ENCODE data around the gene PACRG.

Gene PACRG

DNA sequence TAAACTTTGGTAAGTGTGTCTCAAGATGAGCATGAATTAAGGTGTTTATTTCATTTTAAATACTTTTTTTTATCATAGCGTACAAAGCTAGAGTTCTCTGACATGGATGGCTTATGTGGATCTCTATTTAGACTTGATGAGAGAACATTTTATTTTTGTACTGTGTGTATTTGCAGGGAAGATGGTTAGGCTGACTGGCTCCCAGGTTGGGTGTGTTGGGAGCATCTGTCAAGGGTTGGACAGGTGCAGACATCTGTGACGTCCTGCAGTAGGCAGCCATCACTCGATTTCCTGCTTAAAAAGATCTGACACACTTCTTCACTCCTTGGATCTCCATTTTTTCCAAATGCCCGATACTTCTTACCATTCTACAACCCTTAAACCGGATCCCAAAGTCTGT is 464.8 kb downstream of the PACRG start:
- no peak for TF ChIP-seq GATA3 (IDR thresholded peaks at IDR 0.05; ENCODE audit: low read depth, low read length)
- no peak for TF ChIP-seq GATA2 (IDR thresholded peaks at IDR 0.05; ENCODE audit: low read depth, low read length)

DNA sequence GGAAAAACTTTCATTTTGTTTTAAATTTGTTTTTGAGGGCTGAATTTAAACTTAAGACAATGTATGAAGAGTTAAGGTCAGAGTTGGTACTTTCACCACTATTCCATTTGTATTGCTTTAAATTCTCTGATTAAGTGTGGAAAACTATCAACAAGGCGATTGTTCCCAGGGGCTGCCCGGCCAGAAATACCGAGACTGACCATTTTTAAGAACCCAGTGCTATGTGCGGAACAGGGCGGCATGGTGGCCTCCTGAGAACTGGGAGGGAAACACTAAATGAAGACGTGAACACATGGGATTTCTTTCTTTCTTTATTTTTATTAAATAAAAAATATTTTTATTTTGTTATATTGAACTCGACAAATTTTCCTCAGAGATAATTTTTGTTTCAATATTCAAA is 465.6 kb downstream of the PACRG start:
- TF ChIP-seq GATA2 (IDR thresholded peaks at IDR 0.05; ENCODE audit: low read depth, low read length) (no peak), GATA3 (IDR thresholded peaks at IDR 0.05; ENCODE audit: low read depth, low read length) (no peak)

DNA sequence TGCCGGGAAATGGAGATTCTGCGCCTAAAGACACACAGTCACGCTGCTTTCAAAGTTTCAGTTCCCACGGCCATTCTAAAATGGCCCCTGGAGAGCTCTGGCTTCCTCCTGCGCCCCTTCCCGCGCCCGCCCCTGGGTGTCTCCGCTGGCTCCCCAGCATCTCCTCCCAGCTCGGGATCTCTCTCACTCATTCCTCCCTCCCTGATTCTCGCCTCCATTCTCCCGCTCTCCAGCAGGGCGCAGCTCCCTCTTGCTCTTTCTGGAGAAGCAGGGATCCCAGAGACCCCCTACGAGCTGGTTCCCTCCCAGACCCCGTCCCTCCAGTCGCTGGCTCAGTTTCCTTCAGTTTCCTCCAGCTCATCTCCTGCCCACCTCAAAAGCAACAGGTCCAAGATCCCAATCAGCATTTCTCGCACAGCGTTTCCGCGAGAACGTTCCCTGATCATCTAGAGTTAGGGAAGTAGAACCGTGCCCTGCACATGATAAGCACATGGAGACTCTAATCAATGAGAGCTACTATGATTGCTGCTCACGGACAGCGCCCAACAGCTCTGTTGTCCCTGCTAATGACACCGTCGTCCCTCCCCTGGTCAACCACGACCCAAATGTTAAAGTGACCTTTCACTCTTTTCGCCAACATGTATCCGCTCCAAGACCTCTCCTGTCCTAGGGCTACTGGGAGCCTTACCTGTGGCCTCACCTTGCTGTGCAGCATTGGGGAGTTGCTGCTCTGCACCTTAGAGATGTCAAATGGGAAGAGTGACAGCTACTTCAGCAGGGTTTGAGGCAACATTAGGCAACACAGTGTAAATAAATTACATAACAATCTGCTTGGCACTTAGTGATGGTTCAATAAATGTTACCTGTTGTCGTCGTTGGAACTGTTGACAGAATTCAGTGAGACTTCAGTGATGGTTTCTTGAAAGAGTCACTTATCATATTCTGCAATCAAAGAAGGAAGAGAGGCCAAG is 468.2 kb downstream of the PACRG start:
- TF ChIP-seq GATA3 (IDR thresholded peaks at IDR 0.05; ENCODE audit: low read depth, low read length): no peak
- no peak for TF ChIP-seq GATA2 (IDR thresholded peaks at IDR 0.05; ENCODE audit: low read depth, low read length)

DNA sequence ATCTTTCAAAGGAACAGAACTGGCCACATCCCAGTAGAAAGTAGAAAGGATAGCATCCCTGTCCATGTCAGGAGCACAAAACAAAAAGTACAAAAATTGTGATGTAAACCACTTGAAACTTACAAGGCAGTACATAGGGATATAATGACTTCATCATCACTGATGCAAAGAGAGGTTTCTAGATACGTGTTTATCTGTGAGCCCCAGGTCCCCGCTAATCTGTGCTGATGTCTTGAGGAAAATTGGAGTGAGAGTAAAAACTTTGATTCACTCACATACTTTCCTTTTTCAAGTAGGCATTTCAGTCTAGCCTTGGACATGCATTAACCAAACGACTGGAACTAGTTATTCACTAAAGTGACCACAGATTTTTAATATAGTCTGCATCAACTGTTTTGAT is 470.1 kb downstream of the PACRG start:
- TF ChIP-seq GATA3 (IDR thresholded peaks at IDR 0.05; ENCODE audit: low read depth, low read length): no peak
- TF ChIP-seq GATA2 (IDR thresholded peaks at IDR 0.05; ENCODE audit: low read depth, low read length): no peak

DNA sequence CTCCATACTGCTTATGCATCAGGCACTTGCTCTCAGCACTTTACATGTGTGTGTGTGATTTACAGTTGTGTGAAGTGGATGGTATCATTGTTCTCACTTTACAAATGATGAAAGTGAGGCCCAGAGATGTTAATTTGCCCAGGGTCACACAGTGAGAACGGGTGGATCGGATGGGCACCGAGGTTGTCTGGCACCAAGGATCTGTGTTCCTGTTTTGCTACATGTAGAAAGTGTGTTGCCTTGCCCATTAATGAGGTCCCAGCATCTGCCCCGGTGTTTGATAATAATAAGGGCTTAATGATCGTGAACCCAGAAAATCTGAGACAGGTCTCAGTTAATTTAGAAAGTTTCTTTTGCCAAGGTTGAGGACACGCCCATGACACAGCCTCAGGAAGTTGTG is 470.6 kb downstream of the PACRG start:
- TF ChIP-seq GATA3 (IDR thresholded peaks at IDR 0.05; ENCODE audit: low read depth, low read length) (no peak), GATA2 (IDR thresholded peaks at IDR 0.05; ENCODE audit: low read depth, low read length) (no peak)

DNA sequence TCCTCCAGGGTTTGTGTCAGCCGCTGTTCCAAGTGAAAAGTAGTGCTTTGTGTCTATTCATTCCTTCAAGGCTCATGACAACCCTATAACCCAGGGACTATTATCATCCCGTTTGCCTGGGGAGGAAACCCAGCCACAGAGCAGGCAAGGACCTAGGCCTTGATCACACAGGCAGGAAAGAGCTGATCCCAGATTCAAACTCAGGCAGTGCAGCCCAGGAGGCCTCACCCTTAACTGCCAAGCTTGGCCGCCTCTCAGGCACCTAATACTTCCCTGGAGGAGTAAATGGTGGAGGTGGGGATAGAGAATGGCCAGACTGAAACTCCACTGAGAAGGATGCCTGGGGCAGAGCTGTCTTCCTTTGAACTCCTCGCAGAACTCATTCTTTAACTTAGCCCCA is 471.6 kb downstream of the PACRG start:
- TF ChIP-seq GATA2 (IDR thresholded peaks at IDR 0.05; ENCODE audit: low read depth, low read length): no peak
- TF ChIP-seq GATA3 (IDR thresholded peaks at IDR 0.05; ENCODE audit: low read depth, low read length): no peak

DNA sequence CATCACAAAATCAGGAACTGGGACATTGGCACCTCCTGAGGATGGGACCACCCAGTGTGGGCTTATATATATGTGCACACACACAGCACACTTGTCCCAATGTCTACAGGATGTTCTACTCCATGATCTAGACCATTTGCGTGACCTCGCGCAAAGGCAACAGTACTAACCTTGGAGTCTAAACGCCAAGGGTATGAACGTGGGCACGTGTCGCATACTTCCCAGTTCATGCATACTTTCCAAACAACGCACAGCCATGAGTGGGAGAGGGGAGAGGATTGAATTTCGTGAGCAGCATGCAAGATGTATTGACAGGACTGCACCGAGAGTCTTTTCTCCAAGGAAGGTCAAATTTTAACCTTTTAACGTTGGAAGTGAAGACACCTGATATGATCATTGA is 472.5 kb downstream of the PACRG start:
- TF ChIP-seq GATA2 (IDR thresholded peaks at IDR 0.05; ENCODE audit: low read depth, low read length): no peak
- no peak for TF ChIP-seq GATA3 (IDR thresholded peaks at IDR 0.05; ENCODE audit: low read depth, low read length)

DNA sequence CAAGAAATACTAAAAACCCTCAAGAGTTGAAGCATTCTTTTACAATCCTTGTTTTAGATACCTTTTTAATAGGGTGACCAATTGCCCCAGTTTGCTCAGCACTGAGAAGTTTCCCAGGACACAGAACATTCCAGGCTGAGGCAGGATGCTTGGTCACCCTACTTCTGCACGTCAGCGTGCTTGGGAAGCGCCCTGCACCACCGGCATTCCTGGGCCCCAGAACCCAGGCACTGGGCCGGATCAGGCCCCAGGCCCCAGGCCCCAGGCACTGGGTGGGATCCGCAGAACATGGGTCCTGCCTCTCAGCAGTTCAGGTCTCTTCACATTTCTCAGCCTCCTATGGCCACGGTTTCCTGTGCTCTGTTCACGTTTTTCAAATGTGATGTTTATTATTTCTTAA is 472.9 kb downstream of the PACRG start:
- TF ChIP-seq GATA3 (IDR thresholded peaks at IDR 0.05; ENCODE audit: low read depth, low read length): no peak

DNA sequence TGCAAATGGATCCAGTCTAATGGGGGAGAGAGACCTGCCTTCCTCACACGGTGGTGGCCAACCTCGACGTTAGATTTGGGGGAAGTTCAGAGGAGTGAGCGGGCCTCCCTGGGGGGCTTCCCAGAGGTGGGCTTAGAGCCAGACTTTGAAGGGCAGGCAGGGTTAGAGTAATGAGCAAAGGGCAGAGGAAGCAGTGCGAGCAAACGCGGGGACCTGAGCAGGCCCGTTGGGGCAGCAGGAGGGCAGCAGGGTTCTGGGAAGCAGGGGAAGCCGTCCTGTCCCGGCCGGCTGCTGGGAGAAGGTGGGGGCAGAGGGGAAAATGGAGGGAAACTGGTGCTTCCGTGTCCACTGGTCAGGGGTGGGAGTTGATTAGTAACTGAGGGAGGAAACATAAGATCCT is 474.1 kb downstream of the PACRG start:
- TF ChIP-seq GATA3 (IDR thresholded peaks at IDR 0.05; ENCODE audit: low read depth, low read length) (no peak), GATA2 (IDR thresholded peaks at IDR 0.05; ENCODE audit: low read depth, low read length) (no peak)

DNA sequence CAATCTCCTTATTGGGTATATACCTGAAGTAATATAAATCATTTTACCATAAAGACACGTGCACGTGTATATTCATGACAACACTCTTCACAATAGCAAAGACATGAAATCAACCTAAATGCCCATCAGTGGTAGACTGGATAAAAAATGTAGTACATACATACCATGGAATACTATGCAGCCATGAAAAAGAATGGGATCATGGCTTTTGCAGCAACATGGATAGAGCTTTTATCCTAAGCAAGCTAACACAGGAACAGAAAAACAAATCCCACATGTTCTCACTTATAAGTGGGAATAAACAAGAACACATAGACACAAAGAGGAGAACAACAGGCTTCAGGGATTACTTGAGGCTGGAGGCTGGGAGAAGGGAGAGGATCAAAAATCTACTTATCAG is 478.4 kb downstream of the PACRG start:
- no peak for TF ChIP-seq GATA3 (IDR thresholded peaks at IDR 0.05; ENCODE audit: low read depth, low read length)
- TF ChIP-seq GATA2 (IDR thresholded peaks at IDR 0.05; ENCODE audit: low read depth, low read length): no peak

DNA sequence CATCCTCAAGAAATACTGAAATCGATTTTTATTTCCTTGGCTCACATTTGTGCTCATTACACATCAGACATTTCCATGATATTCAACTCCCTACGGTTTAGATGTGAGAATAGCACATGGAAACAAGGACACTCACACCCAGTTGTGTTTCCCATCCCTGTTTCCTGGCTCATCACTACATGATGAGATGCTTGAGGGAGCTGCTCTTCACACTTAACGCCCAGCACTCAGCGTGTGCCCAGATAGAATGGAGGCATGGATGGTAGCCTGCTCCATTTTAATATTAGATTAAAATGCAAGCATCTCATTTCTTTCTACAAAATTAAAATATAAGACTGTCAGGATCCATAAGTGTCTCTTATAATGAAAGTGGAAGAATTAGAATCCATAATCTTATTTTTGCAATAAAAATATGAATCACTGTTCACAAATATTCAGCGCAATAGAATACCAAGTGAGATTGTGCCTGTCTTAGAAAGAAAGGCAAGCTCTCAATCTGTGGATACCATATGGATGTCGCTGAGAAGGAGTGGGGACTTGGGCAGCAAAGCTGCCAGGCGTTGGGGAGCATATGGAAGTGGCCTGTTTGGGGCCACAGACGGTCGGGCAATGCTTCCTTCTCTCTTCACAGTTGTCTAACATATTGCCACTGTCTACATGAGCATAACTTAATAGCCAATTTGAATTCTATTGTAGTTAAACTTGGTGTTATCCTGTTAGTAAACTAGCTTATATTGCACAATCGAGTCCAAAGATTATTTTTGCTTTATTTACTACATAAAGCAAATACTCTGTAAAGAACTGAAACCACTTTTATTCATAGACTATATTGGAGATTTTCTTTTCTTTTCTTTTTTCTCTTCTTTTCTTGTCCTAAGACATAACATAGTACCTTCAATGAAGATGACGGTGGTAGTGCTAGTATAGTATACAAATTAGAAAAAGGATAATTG is 479.9 kb downstream of the PACRG start:
- no peak for TF ChIP-seq GATA2 (IDR thresholded peaks at IDR 0.05; ENCODE audit: low read depth, low read length)
- TF ChIP-seq GATA3 (IDR thresholded peaks at IDR 0.05; ENCODE audit: low read depth, low read length): no peak

DNA sequence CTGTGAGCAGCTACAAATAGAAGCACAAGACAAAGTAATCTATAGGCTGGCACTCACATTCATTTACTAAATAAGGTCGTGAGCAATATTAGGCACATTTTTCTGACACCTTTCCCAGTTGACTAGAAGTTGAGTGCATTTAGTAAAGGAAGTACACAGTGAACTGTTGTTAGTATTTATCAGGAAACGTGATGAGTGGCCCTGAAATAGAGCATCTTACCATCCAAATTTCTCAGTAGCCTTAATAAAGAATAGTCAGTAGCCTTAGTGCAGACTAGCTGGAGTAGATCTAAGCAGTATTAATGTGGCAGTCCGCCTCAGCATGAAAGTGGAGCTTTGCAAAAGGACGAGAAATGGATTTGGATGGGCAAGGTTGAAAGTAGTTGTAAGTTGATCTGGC is 481.2 kb downstream of the PACRG start:
- no peak for TF ChIP-seq GATA2 (IDR thresholded peaks at IDR 0.05; ENCODE audit: low read depth, low read length)

DNA sequence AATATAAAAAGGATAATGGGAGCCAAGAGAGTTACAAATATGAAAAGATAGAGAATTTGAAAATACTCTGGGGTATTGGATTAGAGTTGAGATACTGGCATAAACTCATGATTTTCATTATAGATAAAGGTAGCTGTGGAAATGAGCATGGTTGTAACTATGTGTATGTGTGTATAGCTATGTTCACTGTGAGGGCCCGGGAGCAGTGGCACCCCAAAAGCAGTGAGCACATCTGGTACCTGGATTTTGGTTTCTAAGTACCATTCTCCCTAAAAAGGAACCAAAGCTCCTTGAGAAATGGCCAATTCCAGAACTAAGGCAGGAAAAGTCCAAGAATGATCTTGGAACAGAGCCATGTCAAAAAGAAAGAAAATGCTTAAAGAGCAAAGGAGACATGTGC is 484.3 kb downstream of the PACRG start:
- no peak for TF ChIP-seq GATA2 (IDR thresholded peaks at IDR 0.05; ENCODE audit: low read depth, low read length)
- no peak for TF ChIP-seq GATA3 (IDR thresholded peaks at IDR 0.05; ENCODE audit: low read depth, low read length)

DNA sequence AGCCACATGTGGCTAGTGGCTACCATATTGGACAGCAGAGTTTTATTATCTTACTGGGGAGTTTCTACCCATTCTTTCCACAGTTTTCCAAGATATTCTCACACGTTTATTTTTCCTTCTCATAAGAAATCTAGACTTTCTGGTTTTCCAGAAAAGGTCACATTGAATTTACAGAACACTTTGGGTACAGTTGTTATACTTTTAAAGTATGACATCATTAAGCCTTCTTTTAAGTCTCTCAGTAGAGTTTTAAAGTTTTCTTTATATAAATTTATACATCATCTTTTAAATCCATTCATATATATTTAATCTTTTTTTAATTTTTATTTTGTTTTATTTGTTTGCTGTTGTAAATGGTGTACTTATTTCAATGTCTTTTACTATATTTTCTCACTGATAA is 486.5 kb downstream of the PACRG start:
- TF ChIP-seq GATA3 (IDR thresholded peaks at IDR 0.05; ENCODE audit: low read depth, low read length) (no peak), GATA2 (IDR thresholded peaks at IDR 0.05; ENCODE audit: low read depth, low read length) (no peak)
